PC-3 (cell line): ENCODE measurements around the gene CSTF3. TPM values are rescaled to one million over a fixed set of nuclear protein-coding genes. Genes with fewer than 3 reads are reported as not detected.

ENCODE experiments used
- ATAC-seq: fragments of 200-7000 bp; cut with Tn5 transposase; 2 replicates; pipeline ENCODE4 v1.9.1; 2020; ENCODE audit warnings: mild to moderate bottlenecking, moderate library complexity
- BruUV-seq: library from RNA; stranded (reverse); fragments of 400-500 nt; replicated peaks from 2 replicates; lab custom pipeline; 2021; lab: Mats Ljungman, UMichigan
- CTCF ChIA-PET: fragments of 300-600 bp; sonication (Branson Sonifier 250); formaldehyde crosslinking; loops from one replicate; lab custom pipeline; 2022; ENCODE audit warnings: antibody characterized with exemption; lab: Charles Lee
- POLR2A ChIA-PET: fragments of 300-600 bp; sonication (Branson Sonifier 250); formaldehyde crosslinking; loops from one replicate; lab custom pipeline; 2022; ENCODE audit warnings: antibody characterized with exemption; ENCODE audit not compliant: unreplicated experiment; lab: Charles Lee
- DNase-seq: peaks from one replicate; pipeline ENCODE4 v3.0.0-alpha.2; 2015
- H2AFZ ChIP-seq: fragments of 300-600 bp; sonication (generic); 2 replicates; pipeline ENCODE4 v1.6.0; 2016; ENCODE audit warnings: antibody characterized with exemption, low read length
- H3F3A ChIP-seq: fragments of 300-600 bp; sonication (generic); one replicate; pipeline ENCODE4 v1.6.0; 2017; ENCODE audit warnings: antibody characterized with exemption, low read length, control low read depth, mild to moderate bottlenecking; ENCODE audit not compliant: unreplicated experiment
- H3K27ac ChIP-seq: fragments of 300-600 bp; sonication (generic); 2 replicates; pipeline ENCODE4 v1.5.1; 2016; ENCODE audit warnings: mild to moderate bottlenecking, low read length
- H3K27me3 ChIP-seq: fragments of 300-600 bp; sonication (generic); 2 replicates; pipeline ENCODE4 v1.6.1; 2016; ENCODE audit warnings: low read length, mixed read lengths
- H3K36me3 ChIP-seq: fragments of 300-600 bp; sonication (generic); 2 replicates; pipeline ENCODE4 v1.6.1; 2016; ENCODE audit warnings: low read depth, mixed run types, low read length, mixed read lengths
- H3K4me1 ChIP-seq: fragments of 300-600 bp; sonication (generic); 2 replicates; pipeline ENCODE4 v1.5.1; 2016; ENCODE audit warnings: low read length; ENCODE audit not compliant: insufficient read depth
- H3K4me2 ChIP-seq: fragments of 300-600 bp; sonication (generic); 2 replicates; pipeline ENCODE4 v1.6.0; 2016; ENCODE audit warnings: low read length
- H3K4me3 ChIP-seq: fragments of 300-600 bp; sonication (generic); 2 replicates; pipeline ENCODE4 v1.5.1; 2016; ENCODE audit warnings: mild to moderate bottlenecking, low read length, mixed read lengths
- H3K79me2 ChIP-seq: fragments of 300-600 bp; sonication (generic); 2 replicates; pipeline ENCODE4 v1.6.1; 2017; ENCODE audit warnings: low read length, mixed read lengths
- H3K9ac ChIP-seq: fragments of 300-600 bp; sonication (generic); 2 replicates; pipeline ENCODE4 v1.6.0; 2016; ENCODE audit warnings: mild to moderate bottlenecking, low read length
- H3K9me2 ChIP-seq: fragments of 300-600 bp; sonication (generic); replicated peaks from 2 replicates; pipeline ENCODE4 v1.6.1; 2016; ENCODE audit warnings: mixed run types, low read length, mixed read lengths
- H3K9me3 ChIP-seq: fragments of 300-600 bp; sonication (generic); 2 replicates; pipeline ENCODE4 v1.6.1; 2016; ENCODE audit warnings: low read length, mixed read lengths
- H4K20me1 ChIP-seq: fragments of 300-600 bp; sonication (generic); 2 replicates; pipeline ENCODE4 v1.6.1; 2016; ENCODE audit warnings: low read length, mixed read lengths
- EZH2 ChIP-seq: fragments of 300-600 bp; sonication (generic); IDR thresholded peaks from one replicate; pipeline ENCODE4 v1.6.1; 2017; ENCODE audit warnings: antibody characterized with exemption, mild to moderate bottlenecking, low read length; ENCODE audit not compliant: unreplicated experiment
- EZH2phosphoT487 ChIP-seq: fragments of 300-600 bp; sonication (generic); IDR thresholded peaks from 2 replicates; pipeline ENCODE4 v1.6.1; 2018; ENCODE audit warnings: mild to moderate bottlenecking, antibody characterized with exemption, low read length, borderline replicate concordance
- intact Hi-C: fragments of 100-400 bp; cut with micrococcal nuclease; formaldehyde crosslinking; loops from 2 replicates; pipeline ENCODE4 v1.9.0; 2023
- total RNA-seq: library from RNA; depleted of rRNA; stranded (reverse); fragments of >200 nt; gene quantifications from 2 replicates; pipeline ENCODE4 v1.2.3, GENCODE V29; 2014
- TF ChIP-seq, protein P1 (sequence below): fragments of 300-600 bp; sonication (generic); conservative IDR thresholded peaks from 2 replicates; pipeline ENCODE4 v1.5.1; 2017; ENCODE audit warnings: antibody characterized with exemption, low read depth, mild to moderate bottlenecking, low read length

The CSTF3 gene
- total RNA-seq, 1 experiment from 2014 or later: 30.0 TPM

GRCh38 chr11:33064866-33065265, 96.4 kb downstream of the CSTF3 start:
- no peak overlapping the region for H3K27ac ChIP-seq
- no peak overlapping the region for H3K4me3 ChIP-seq
- H3K9me3 ChIP-seq: no peaks in the 10 kb centered on the region
- H3K27me3 ChIP-seq: no peaks in the 10 kb centered on the region
- H3K36me3 ChIP-seq: peaks cover 6% of the 10 kb centered on the region
- ChIA-PET POLR2A (no interaction called here), CTCF (interaction anchor here (0.7 to 1.2 kb wide), 3 partner anchors 25 to 182 kb away, joined by 3 to 5 read pairs (median 3); partner anchors contain the start of gene TCP11L1)
- BruUV-seq: no TSS peak
- H3K9me2 ChIP-seq: no peaks in the 10 kb centered on the region
- no peak for DNase-seq
- no peak overlapping the region for H2AFZ ChIP-seq
- H3K9ac ChIP-seq: no peak overlapping the region
- H3F3A ChIP-seq: no peaks in the 10 kb centered on the region
- no peaks in the 10 kb centered on the region for H4K20me1 ChIP-seq
- TF ChIP-seq EZH2phosphoT487 (no peak), EZH2 (no peak)
- TF ChIP-seq, protein P1, sequence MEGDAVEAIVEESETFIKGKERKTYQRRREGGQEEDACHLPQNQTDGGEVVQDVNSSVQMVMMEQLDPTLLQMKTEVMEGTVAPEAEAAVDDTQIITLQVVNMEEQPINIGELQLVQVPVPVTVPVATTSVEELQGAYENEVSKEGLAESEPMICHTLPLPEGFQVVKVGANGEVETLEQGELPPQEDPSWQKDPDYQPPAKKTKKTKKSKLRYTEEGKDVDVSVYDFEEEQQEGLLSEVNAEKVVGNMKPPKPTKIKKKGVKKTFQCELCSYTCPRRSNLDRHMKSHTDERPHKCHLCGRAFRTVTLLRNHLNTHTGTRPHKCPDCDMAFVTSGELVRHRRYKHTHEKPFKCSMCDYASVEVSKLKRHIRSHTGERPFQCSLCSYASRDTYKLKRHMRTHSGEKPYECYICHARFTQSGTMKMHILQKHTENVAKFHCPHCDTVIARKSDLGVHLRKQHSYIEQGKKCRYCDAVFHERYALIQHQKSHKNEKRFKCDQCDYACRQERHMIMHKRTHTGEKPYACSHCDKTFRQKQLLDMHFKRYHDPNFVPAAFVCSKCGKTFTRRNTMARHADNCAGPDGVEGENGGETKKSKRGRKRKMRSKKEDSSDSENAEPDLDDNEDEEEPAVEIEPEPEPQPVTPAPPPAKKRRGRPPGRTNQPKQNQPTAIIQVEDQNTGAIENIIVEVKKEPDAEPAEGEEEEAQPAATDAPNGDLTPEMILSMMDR: no peak
- no peak overlapping the region for H3K4me2 ChIP-seq
- H3K79me2 ChIP-seq: no peaks in the 10 kb centered on the region
- no peak for ATAC-seq
- intact Hi-C loops: loop anchor here (1.0 to 10.0 kb wide), 3 partner anchors 105 to 350 kb away; partner anchors contain the start of gene QSER1
- H3K4me1 ChIP-seq: peaks cover 14% of the 10 kb centered on the region

- Histone ChIP-seq H3K79me2 (no peaks in the 10 kb centered on the region), H3K4me3 (no peak overlapping the region), H3K4me2 (no peak overlapping the region), H4K20me1 (no peaks in the 10 kb centered on the region), H3K9ac (no peak overlapping the region), H3K9me2 (no peaks in the 10 kb centered on the region), H2AFZ (no peak overlapping the region), H3F3A (no peaks in the 10 kb centered on the region), H3K4me1 (peaks cover 14% of the 10 kb centered on the region), H3K27ac (no peak overlapping the region), H3K27me3 (no peaks in the 10 kb centered on the region), H3K36me3 (peaks cover 6% of the 10 kb centered on the region), H3K9me3 (no peaks in the 10 kb centered on the region)
- CTCF ChIA-PET: no interaction called here
- ATAC-seq (no peak), DNase-seq (no peak)
- no TSS peak for BruUV-seq
- POLR2A ChIA-PET: interaction anchor here (0.5 kb wide), 1 partner anchor 169 kb away, joined by 4 read pairs; no protein-coding TSS in a partner anchor
- TF ChIP-seq, protein P1: no peak
- TF ChIP-seq EZH2phosphoT487 (no peak), EZH2 (no peak)
- intact Hi-C loops: loop anchor here (10.0 kb wide), 2 partner anchors 169 to 349 kb away; partner anchors contain the start of gene QSER1
These were observed 97.1 kb downstream of the CSTF3 start for GRCh38 chr11:33064033-33064825.
